Measurements from ENCODE around the gene SCAMP2.
A peak's percentile ranks its signal among the peaks of the same experiment; 100 is the strongest.
"Not testable (repeated sequence)": the region's sequence is repeated elsewhere in the genome, so short reads cannot be mapped to it uniquely, and the experiment has no call there.

SCAMP2 gene

GRCh38 chr15:74902295-74903075, 29.3 kb upstream of the SCAMP2 start:
- no peak for TF ChIP-seq CTCF (IDR thresholded peaks at IDR 0.05; ENCODE audit: borderline replicate concordance, control extremely low read depth, extremely low read depth, insufficient read depth, missing control alignments)
- in situ Hi-C loops (cut with MboI; ENCODE audit: low sequenced_read_pairs, unreplicated experiment): no loop called here

GRCh38 chr15:74901612-74902063, 28.5 kb upstream of the SCAMP2 start:
- peak; percentile 75 for TF ChIP-seq CTCF (IDR thresholded peaks at IDR 0.05; ENCODE audit: borderline replicate concordance, control extremely low read depth, extremely low read depth, insufficient read depth, missing control alignments)
- in situ Hi-C loops (cut with MboI; ENCODE audit: low sequenced_read_pairs, unreplicated experiment): no loop called here
- peak; percentile 80 for DNase-seq (ENCODE audit: low spot score)

More at GRCh38 chr15:74902295-74903075, 29.3 kb upstream of the SCAMP2 start:
- DNase-seq (ENCODE audit: low spot score): no peak

- DNase-seq (ENCODE audit: low spot score): no peak
- in situ Hi-C loops (cut with MboI; ENCODE audit: low sequenced_read_pairs, unreplicated experiment): no loop called here
- TF ChIP-seq CTCF (IDR thresholded peaks at IDR 0.05; ENCODE audit: borderline replicate concordance, control extremely low read depth, extremely low read depth, insufficient read depth, missing control alignments): no peak
Measured at GRCh38 chr15:74897300-74897701, 24.1 kb upstream of the SCAMP2 start.

GRCh38 chr15:74896316-74896715, 23.2 kb upstream of the SCAMP2 start:
- in situ Hi-C loops (cut with MboI; ENCODE audit: low sequenced_read_pairs, unreplicated experiment): no loop called here
- no peak for TF ChIP-seq CTCF (IDR thresholded peaks at IDR 0.05; ENCODE audit: borderline replicate concordance, control extremely low read depth, extremely low read depth, insufficient read depth, missing control alignments)
- no peak for DNase-seq (ENCODE audit: low spot score)

GRCh38 chr15:74895830-74896229, 22.7 kb upstream of the SCAMP2 start:
- no peak for TF ChIP-seq CTCF (IDR thresholded peaks at IDR 0.05; ENCODE audit: borderline replicate concordance, control extremely low read depth, extremely low read depth, insufficient read depth, missing control alignments)
- DNase-seq (ENCODE audit: low spot score): no peak
- in situ Hi-C loops (cut with MboI; ENCODE audit: low sequenced_read_pairs, unreplicated experiment): no loop called here

- DNase-seq (ENCODE audit: low spot score); in situ Hi-C loops (cut with MboI; ENCODE audit: low sequenced_read_pairs, unreplicated experiment): not testable (repeated sequence)
Measured at GRCh38 chr15:74894383-74894782, 21.2 kb upstream of the SCAMP2 start.

- DNase-seq (ENCODE audit: low spot score): no peak
Measured at GRCh38 chr15:74893627-74894026, 20.5 kb upstream of the SCAMP2 start.

More at GRCh38 chr15:74893627-74894026, 20.5 kb upstream of the SCAMP2 start:
- in situ Hi-C loops (cut with MboI; ENCODE audit: low sequenced_read_pairs, unreplicated experiment): no loop called here
- no peak for TF ChIP-seq CTCF (IDR thresholded peaks at IDR 0.05; ENCODE audit: borderline replicate concordance, control extremely low read depth, extremely low read depth, insufficient read depth, missing control alignments)

Data from GM13976 (cell line).